ENCODE data around the gene MRPL45. TPM values are rescaled to one million over a fixed set of nuclear protein-coding genes. Genes with fewer than 3 reads are reported as not detected.
"Not testable (repeated sequence)": the region's sequence is repeated elsewhere in the genome, so short reads cannot be mapped to it uniquely, and the experiment has no call there.

MRPL45 gene
- total and polyA plus RNA-seq, 2 of the 13 experiments (the other 11 are each of a cell fraction or from before 2014, with no cell fraction given), result 89.5 to 157 TPM

GRCh38 chr17:38296834-38297517, at the start of gene MRPL45 (continued):
- TF ChIP-seq HNF1A (IDR thresholded peaks at IDR 0.05; ENCODE audit: low read depth) (0 out of 2 replicates have a peak, but pooled peaks have one; percentile 29), HNRNPLL (IDR thresholded peaks at IDR 0.05; ENCODE audit: low read depth, low read length, poor library complexity, severe bottlenecking) (peak; percentile 89), PHF21A (CRISPR knock-in tag; IDR thresholded peaks at IDR 0.05) (peak; percentile 56; the same call in 1 of the 2 replicates), SIX4 (CRISPR knock-in tag; IDR thresholded peaks at IDR 0.05) (peak; percentile 71; the same call in 1 of the 2 replicates), ZMYM4 (CRISPR knock-in tag; IDR thresholded peaks at IDR 0.05) (peak; percentile 45; the same call in 1 of the 2 replicates), KAT8 (CRISPR knock-in tag; IDR thresholded peaks at IDR 0.05) (peak; percentile 90), RARA (CRISPR knock-in tag; IDR thresholded peaks at IDR 0.05) (peak; percentile 43; the same call in 1 of the 2 replicates), PHF20 (CRISPR knock-in tag; IDR thresholded peaks at IDR 0.05) (peak; percentile 55; the same call in 1 of the 2 replicates), ZFY (CRISPR knock-in tag; IDR thresholded peaks at IDR 0.05) (peak; percentile 75), ZNF777 (CRISPR knock-in tag; IDR thresholded peaks at IDR 0.05) (0 out of 2 replicates have a peak, but pooled peaks have one; percentile 11), SOX13 (CRISPR knock-in tag; conservative IDR thresholded peaks at IDR 0.05 in 1 of 2, IDR thresholded peaks at IDR 0.05 in 1 of 2) (peak in 1 of 2 experiments; percentile 38; a peak in 1 of 4 replicates), HOXA3 (CRISPR knock-in tag; IDR thresholded peaks at IDR 0.05) (peak; percentile 72), TAF1 (CRISPR knock-in tag; IDR thresholded peaks at IDR 0.05) (peak; percentile 65), FOXP4 (CRISPR knock-in tag; IDR thresholded peaks at IDR 0.05) (peak; percentile 30; the same call in 1 of the 2 replicates), KDM5A (IDR thresholded peaks at IDR 0.05; ENCODE audit: borderline replicate concordance, low read length) (peak; percentile 90)
- not testable (repeated sequence) for TF ChIP-seq HNF1A (CRISPR knock-in tag; IDR thresholded peaks at IDR 0.05; ENCODE audit: borderline replicate concordance); SOX13 (IDR thresholded peaks at IDR 0.05)
- TF ChIP-seq, protein P1, sequence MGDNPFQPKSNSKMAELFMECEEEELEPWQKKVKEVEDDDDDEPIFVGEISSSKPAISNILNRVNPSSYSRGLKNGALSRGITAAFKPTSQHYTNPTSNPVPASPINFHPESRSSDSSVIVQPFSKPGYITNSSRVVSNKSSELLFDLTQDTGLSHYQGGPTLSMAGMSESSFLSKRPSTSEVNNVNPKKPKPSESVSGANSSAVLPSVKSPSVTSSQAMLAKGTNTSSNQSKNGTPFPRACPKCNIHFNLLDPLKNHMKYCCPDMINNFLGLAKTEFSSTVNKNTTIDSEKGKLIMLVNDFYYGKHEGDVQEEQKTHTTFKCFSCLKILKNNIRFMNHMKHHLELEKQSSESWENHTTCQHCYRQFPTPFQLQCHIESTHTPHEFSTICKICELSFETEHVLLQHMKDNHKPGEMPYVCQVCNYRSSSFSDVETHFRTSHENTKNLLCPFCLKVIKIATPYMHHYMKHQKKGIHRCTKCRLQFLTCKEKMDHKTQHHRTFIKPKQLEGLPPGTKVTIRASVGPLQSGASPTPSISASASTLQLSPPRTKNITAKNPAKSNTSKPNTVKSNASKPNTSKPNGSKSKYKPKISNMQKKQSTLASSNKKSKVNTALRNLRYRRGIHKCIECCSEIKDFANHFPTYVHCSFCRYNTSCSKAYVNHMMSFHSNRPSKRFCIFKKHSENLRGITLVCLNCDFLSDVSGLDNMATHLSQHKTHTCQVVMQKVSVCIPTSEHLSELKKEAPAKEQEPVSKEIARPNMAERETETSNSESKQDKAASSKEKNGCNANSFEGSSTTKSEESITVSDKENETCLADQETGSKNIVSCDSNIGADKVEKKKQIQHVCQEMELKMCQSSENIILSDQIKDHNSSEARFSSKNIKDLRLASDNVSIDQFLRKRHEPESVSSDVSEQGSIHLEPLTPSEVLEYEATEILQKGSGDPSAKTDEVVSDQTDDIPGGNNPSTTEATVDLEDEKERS (CRISPR knock-in tag; IDR thresholded peaks at IDR 0.05), result 0 out of 2 replicates have a peak, but pooled peaks have one; percentile 10
- TF ChIP-seq, protein P2, sequence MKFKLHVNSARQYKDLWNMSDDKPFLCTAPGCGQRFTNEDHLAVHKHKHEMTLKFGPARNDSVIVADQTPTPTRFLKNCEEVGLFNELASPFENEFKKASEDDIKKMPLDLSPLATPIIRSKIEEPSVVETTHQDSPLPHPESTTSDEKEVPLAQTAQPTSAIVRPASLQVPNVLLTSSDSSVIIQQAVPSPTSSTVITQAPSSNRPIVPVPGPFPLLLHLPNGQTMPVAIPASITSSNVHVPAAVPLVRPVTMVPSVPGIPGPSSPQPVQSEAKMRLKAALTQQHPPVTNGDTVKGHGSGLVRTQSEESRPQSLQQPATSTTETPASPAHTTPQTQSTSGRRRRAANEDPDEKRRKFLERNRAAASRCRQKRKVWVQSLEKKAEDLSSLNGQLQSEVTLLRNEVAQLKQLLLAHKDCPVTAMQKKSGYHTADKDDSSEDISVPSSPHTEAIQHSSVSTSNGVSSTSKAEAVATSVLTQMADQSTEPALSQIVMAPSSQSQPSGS (CRISPR knock-in tag; IDR thresholded peaks at IDR 0.05), result peak; percentile 48; the same call in 1 of the 2 replicates
